GM19468 (cell line): ENCODE results near the gene MEPCE.

Experiments
- ATAC-seq: cut with Tn5 transposase; IDR thresholded peaks from one replicate; pipeline ENCODE4 v1.9.1; 2021; ENCODE audit warnings: mild to moderate bottlenecking, moderate library complexity, moderate number of reproducible peaks; ENCODE audit not compliant: unreplicated experiment; ENCODE audit errors: extremely low read depth

The MEPCE gene

GRCh38 chr7:100477871-100478267, 48.2 kb downstream of the MEPCE start:
- no peak for ATAC-seq

- ATAC-seq = no peak
These were observed 49.5 kb downstream of the MEPCE start, which contains the start of gene TSC22D4 for GRCh38 chr7:100478958-100479660. Gene TSC22D4 (minus strand): TSS chr7:100479214. CDS start chr7:100478038, 1,176 bp downstream.

- no peak for ATAC-seq
These were observed 51.8 kb downstream of the MEPCE start for GRCh38 chr7:100481466-100481865.

- no peak for ATAC-seq
These were observed 53.1 kb downstream of the MEPCE start for GRCh38 chr7:100482728-100483089.

GRCh38 chr7:100483090-100483721, 53.6 kb downstream of the MEPCE start:
- peak; percentile 44 for ATAC-seq
